HFF-Myc (cell line): ENCODE results near the gene ARHGEF9.

Experiments
- DNase-seq: peaks from one replicate; pipeline ENCODE4 v3.0.0-alpha.2; 2011; ENCODE audit warnings: low read depth; ENCODE audit errors: extremely low read depth
- H3K4me3 ChIP-seq: replicated peaks from 2 replicates; pipeline ENCODE4 v1.5.1; 2011; ENCODE audit warnings: low read depth, mild to moderate bottlenecking, control low read depth, low read length
- TF ChIP-seq, protein P1 (sequence below): IDR thresholded peaks from 2 replicates; pipeline ENCODE4 v1.5.1; 2012; ENCODE audit warnings: mild to moderate bottlenecking, low read depth, low read length, control low read depth; ENCODE audit errors: missing control alignments

The ARHGEF9 gene

GRCh38 chrX:63747331-63747730, 37.7 kb downstream of the ARHGEF9 start:
- TF ChIP-seq, protein P1, sequence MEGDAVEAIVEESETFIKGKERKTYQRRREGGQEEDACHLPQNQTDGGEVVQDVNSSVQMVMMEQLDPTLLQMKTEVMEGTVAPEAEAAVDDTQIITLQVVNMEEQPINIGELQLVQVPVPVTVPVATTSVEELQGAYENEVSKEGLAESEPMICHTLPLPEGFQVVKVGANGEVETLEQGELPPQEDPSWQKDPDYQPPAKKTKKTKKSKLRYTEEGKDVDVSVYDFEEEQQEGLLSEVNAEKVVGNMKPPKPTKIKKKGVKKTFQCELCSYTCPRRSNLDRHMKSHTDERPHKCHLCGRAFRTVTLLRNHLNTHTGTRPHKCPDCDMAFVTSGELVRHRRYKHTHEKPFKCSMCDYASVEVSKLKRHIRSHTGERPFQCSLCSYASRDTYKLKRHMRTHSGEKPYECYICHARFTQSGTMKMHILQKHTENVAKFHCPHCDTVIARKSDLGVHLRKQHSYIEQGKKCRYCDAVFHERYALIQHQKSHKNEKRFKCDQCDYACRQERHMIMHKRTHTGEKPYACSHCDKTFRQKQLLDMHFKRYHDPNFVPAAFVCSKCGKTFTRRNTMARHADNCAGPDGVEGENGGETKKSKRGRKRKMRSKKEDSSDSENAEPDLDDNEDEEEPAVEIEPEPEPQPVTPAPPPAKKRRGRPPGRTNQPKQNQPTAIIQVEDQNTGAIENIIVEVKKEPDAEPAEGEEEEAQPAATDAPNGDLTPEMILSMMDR, result no peak
- no peak for DNase-seq
- no peak overlapping the region for H3K4me3 ChIP-seq

DNA sequence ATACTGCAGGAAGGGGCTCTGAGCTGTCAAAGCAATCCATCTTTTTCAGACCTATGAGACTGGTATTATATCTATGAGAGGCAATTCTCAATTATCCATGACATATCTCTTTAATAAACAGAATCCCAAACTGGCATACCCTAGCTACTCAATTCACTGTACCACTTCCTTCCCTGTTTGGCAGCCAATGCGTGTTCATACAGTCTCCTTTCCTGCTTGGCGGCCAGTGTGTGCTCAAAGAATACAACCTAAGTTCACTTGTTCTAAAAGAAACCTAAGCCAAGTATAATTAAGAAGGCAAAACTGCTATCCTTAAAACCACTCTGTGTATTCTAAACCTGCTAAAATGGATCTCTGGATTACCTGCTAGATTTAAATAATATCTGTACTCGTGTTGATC, 38.3 kb downstream of the ARHGEF9 start:
- TF ChIP-seq, protein P1, result no peak
- no peak overlapping the region for H3K4me3 ChIP-seq
- DNase-seq, result no peak

- no peak overlapping the region for H3K4me3 ChIP-seq
- DNase-seq, result no peak
- TF ChIP-seq, protein P1, result no peak
Observed at GRCh38 chrX:63746278-63746677, 38.7 kb downstream of the ARHGEF9 start.

- DNase-seq, result no peak
- TF ChIP-seq, protein P1, result no peak
- H3K4me3 ChIP-seq, result no peak overlapping the region
Observed at GRCh38 chrX:63744850-63745394, 40.1 kb downstream of the ARHGEF9 start.

DNA sequence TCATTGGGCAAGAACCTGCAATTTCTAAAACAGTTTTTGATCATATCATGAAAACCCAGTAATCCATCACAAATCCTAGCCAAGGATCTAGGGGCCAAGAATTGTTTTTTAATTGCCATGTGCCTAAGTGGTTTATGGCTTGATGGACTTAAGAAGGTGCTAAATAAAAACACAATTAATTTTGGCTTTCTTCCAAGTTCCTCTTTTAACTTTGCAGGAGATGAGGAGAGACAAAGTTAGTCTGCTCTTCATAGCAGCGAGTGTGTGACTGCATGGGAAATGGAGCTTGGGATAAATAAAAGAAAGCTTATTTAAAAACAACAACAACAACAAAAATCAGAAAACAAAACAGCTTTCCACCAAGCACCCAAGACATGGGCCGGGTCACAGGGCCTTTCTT, 41.4 kb downstream of the ARHGEF9 start:
- TF ChIP-seq, protein P1, result no peak
- H3K4me3 ChIP-seq, result no peak overlapping the region
- DNase-seq, result no peak

- no peak for DNase-seq
- no peak overlapping the region for H3K4me3 ChIP-seq
- TF ChIP-seq, protein P1, result no peak
Observed at GRCh38 chrX:63740382-63740781, 44.6 kb downstream of the ARHGEF9 start.

- DNase-seq, result no peak
- no peak overlapping the region for H3K4me3 ChIP-seq
- TF ChIP-seq, protein P1, result no peak
Observed at GRCh38 chrX:63739885-63740284, 45.1 kb downstream of the ARHGEF9 start.
